ENCODE results near the gene PIP4K2A. TPM values are rescaled to one million over a fixed set of nuclear protein-coding genes. Genes with fewer than 3 reads are reported as not detected.

The PIP4K2A gene
- total and polyA plus RNA-seq, 2 of the 13 experiments (the other 11 are each of a cell fraction or from before 2014, with no cell fraction given), result 9.1 to 22.6 TPM

- TF ChIP-seq ZNF235 (CRISPR knock-in tag; IDR thresholded peaks at IDR 0.05; ENCODE audit: borderline replicate concordance) (no peak), ZNF577 (CRISPR knock-in tag; IDR thresholded peaks at IDR 0.05; ENCODE audit: borderline replicate concordance, low read depth) (no peak), ZNF20 (CRISPR knock-in tag; IDR thresholded peaks at IDR 0.05) (no peak), TEAD2 (CRISPR knock-in tag; IDR thresholded peaks at IDR 0.05) (no peak), DBP (CRISPR knock-in tag; IDR thresholded peaks at IDR 0.05; ENCODE audit: not compliant biosample characterization) (no peak), NFATC3 (CRISPR knock-in tag; IDR thresholded peaks at IDR 0.05) (no peak), SIN3A (IDR thresholded peaks at IDR 0.05; ENCODE audit: borderline replicate concordance, low read depth, low read length) (no peak), ZNF362 (CRISPR knock-in tag; IDR thresholded peaks at IDR 0.05; ENCODE audit: borderline replicate concordance) (no peak), PLRG1 (conservative IDR thresholded peaks at IDR 0.05) (no peak), AKAP8 (CRISPR knock-in tag; IDR thresholded peaks at IDR 0.05) (no peak), MLLT10 (CRISPR knock-in tag; IDR thresholded peaks at IDR 0.05) (no peak), MAFF (IDR thresholded peaks at IDR 0.05; ENCODE audit: low read depth, low read length) (no peak), ELF1 (CRISPR knock-in tag; IDR thresholded peaks at IDR 0.05) (no peak)
These were observed 12.7 kb upstream of the PIP4K2A start (continued) for GRCh38 chr10:22727112-22727511.

GRCh38 chr10:22724773-22725172, 10.4 kb upstream of the PIP4K2A start:
- Histone ChIP-seq H3K9me3 (ENCODE audit: low read length) (no peaks in the 10 kb centered on the region), H3K9ac (ENCODE audit: insufficient read depth, low read depth, low read length) (no peak overlapping the region), H3K4me3 (replicated peaks in 1 of 3; ENCODE audit: insufficient read depth in 1 of 3, low read depth in 2 of 3, low read length in 3 of 3) (no peak overlapping the region), H3K4me2 (ENCODE audit: low read depth, low read length) (no peak overlapping the region), H3K27me3 (ENCODE audit: control insufficient read depth in 1 of 2, insufficient read depth in 2 of 2, low read length in 2 of 2) (no peaks in the 10 kb centered on the region; a peak in 3 of 5 replicates), H3K36me3 (replicated peaks in 1 of 2; ENCODE audit: control insufficient read depth in 1 of 2, insufficient read depth in 2 of 2, low read length in 2 of 2) (no peaks in the 10 kb centered on the region), H3K4me1 (ENCODE audit: insufficient read depth, low read length) (peaks cover 8% of the 10 kb centered on the region), H2AFZ (ENCODE audit: low read length) (no peak overlapping the region), H3K79me2 (ENCODE audit: insufficient read depth, low read length) (no peaks in the 10 kb centered on the region), H3K27ac (ENCODE audit: extremely low read length, insufficient read depth, low read length) (no peak overlapping the region), H4K20me1 (ENCODE audit: insufficient read depth, low read length) (no peaks in the 10 kb centered on the region)
- ChIA-PET CTCF (ENCODE audit: low intra/inter-chr PET ratio, low total read pairs) (no interaction called here), POLR2A (no interaction called here)
- intact Hi-C loops (cut with micrococcal nuclease; ENCODE audit: unreplicated experiment) (no loop called here), in situ Hi-C loops (cut with HindIII; ENCODE audit: extremely low pct_ligation_motif_present, low pct_unique_long_range_greater_than_20kb) (loop anchor here (25.0 kb wide), 1 partner anchor 412 kb away; the partner anchor contains the start of genes BMI1 and COMMD3)
- 42% methylated on average over 3 of the region's 3 CpGs for WGBS (ENCODE audit: low lambda C conversion rate)
- BruUV-seq (replicated peaks), result no TSS peak
- FAIRE-seq (no peak), DNase-seq (ENCODE audit: low spot score) (no peak), ATAC-seq (no peak)
- TF ChIP-seq STAT6 (CRISPR knock-in tag; IDR thresholded peaks at IDR 0.05; ENCODE audit: borderline replicate concordance) (no peak), ZEB1 (IDR thresholded peaks at IDR 0.05; ENCODE audit: insufficient replicate concordance, low read depth) (no peak), SNRNP70 (IDR thresholded peaks at IDR 0.05; ENCODE audit: low read depth, low read length) (no peak), IKZF5 (CRISPR knock-in tag; IDR thresholded peaks at IDR 0.05) (no peak), MTF1 (CRISPR knock-in tag; IDR thresholded peaks at IDR 0.05) (no peak), SMARCE1 (IDR thresholded peaks at IDR 0.05; ENCODE audit: borderline replicate concordance) (no peak), SALL2 (CRISPR knock-in tag; IDR thresholded peaks at IDR 0.05) (no peak)
